HG02943 (cell line): Measurements from ENCODE around the gene DCTD.

Experiments used
- ATAC-seq: cut with Tn5 transposase; IDR thresholded peaks from one replicate; pipeline ENCODE4 v1.9.1; 2021; ENCODE audit warnings: mild to moderate bottlenecking, low read depth, moderate library complexity; ENCODE audit not compliant: unreplicated experiment

DCTD gene

GRCh38 chr4:182874797-182875345 lies 42.3 kb downstream of the DCTD start:
- no peak for ATAC-seq

GRCh38 chr4:182874304-182874751 lies 42.9 kb downstream of the DCTD start:
- ATAC-seq: no peak

DNA sequence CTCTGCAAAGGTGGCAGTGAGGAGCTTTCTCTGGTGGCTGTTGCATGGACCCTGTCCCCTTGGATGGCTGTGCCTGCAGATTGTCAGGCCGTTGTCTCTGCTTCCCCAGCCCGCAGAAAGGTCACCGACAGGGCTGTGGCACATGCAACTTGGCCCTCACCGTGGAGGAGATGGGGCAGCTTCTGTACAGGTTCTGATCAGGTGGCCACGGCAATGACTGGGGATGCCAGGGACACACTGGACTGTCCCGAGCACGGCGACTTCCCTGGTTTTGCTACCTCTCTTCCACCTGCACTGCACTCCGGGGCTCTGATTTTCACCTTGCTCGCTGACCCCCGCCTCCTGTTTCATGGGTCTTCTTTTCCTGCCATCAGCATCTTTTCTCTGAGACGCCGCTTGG lies 43.5 kb downstream of the DCTD start:
- no peak for ATAC-seq

DNA sequence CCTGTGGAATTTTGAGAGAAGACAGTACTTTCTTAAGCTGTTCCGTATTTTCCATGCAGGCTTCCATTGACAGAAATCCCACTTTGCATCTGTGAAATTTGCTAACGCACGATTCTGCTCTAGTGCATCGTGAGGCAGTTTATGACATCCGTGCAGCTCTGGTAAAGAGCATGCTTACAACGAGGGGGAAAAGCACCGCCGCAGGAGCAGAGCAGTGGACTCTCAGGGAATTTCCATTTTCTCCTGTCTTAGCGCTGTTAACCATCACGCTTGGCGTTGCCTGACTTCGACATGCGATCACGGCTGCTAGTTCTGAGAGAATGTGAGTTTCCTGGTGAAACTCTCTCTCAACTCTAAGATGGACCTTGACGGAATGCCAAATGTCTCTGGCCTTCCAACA lies 43.9 kb downstream of the DCTD start:
- ATAC-seq: no peak

- ATAC-seq: no peak
Observed at GRCh38 chr4:182872886-182873285, 44.3 kb downstream of the DCTD start.

DNA sequence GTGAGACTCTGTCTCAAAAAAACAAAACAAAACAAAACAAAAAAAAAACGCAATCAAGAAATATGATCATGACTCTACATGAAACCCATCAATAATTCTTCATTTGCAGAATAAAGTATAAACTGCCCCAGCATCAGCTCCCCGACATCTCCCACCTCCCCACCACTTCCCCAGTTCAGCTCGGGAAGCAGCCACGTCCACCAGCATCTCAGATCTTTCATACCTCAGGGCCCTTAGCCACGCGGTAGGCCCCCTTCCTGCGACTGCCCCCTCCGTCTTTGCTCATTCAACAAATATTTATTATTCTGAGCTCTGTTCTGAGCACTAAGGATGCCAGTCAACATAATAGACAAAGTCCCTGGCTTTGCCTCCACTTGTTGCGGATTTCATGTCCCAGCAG lies 45.6 kb downstream of the DCTD start:
- ATAC-seq: no peak

DNA sequence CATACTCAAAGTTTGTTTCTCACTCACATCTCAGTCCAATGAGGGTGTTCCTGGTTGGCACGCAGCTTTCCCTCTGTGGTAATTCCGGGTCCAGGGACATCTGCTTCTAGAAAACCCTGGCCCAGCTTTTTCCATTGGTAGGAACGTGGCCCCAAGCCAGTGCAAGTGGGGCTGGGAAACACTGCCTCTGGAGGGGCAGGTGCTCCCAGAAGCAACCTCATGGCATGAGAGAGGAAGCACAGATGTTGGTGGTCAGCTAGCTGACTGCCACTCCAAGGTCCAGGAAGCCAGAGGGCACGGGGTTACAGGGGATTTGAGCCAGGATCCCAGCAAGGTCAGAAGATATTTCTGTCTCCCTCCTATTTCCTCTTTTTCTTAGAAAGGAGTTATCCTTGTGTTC lies 47.5 kb downstream of the DCTD start:
- no peak for ATAC-seq

GRCh38 chr4:182866746-182867145 lies 50.4 kb downstream of the DCTD start:
- ATAC-seq: no peak

GRCh38 chr4:182863501-182863900 lies 53.7 kb downstream of the DCTD start:
- ATAC-seq: no peak

- no peak for ATAC-seq
Observed at GRCh38 chr4:182862921-182863320, 54.3 kb downstream of the DCTD start.

DNA sequence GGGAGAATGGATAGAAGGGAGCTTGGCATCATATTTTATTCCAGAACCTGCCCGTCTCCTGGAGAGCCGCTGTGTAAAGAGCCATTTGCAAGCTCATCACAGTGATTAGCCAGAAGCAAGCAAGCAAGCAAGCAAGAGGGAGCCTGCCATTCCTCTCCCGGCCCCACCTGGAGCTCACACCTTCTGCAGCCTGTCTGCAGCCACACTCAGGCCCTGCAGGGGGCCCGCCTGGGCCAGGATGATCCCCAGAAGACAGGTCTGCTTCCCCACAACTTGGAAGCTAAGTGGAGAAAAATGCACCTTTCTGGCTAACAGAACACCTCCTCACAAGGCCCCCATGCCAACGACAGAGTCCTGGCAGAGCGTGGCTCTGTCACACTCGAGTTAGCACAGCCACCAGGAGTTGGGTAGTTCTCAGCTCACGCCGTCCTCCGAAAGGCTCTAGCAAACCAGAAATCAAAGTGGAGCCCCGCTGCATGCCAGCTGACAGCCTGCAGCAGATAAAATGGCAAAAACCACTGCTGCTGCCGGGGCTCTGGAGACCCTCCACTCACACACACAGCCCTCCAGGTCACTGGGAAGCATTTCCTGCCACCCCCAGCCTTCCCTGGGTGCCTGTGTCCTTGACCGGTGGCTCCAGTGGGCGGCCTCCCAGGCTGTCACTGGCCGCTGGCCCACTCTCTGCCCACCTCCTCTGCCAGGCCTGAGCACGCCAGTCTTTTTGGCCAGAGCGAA lies 54.9 kb downstream of the DCTD start:
- ATAC-seq: no peak

DNA sequence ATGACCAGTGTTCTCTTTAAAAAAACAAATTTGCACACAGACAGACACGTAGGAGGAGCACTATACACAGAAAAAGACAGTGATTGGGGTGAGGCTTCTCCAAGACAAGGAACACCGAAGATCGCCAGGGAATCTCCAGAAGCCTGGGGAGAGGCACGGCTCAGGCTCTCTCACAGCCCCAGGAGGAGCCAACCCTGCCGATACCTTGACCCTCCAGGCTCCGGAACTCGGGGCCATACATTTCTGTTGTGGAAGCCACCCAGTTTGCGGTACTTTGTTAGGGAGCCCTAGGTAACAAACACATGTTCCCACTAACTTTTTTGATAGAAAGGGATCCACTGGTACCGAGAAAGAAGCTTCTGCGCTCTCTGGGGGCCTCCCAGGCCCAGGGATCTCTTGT lies 55.8 kb downstream of the DCTD start:
- no peak for ATAC-seq

GRCh38 chr4:182859730-182860129 lies 57.5 kb downstream of the DCTD start:
- ATAC-seq: no peak

- no peak for ATAC-seq
Observed at GRCh38 chr4:182858711-182859110, 58.5 kb downstream of the DCTD start.

DNA sequence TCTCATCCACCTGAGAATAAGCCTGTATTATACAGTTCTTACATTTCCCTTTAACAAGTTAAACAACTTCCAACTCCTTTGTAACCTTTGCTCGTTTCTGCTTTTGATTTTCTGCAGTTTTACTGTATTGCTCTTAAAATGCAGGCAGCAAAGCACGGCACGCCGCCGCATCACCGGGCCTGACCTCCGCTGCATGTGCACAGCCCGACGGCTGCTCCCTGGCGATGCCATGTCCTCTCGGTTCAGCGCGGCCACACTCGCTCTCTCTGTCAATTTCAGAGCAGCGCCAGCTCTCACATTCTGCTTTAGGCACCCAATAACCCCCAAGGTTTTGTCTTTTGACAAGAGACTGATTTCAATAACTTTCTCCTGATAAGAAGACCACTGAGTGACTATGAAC lies 60.3 kb downstream of the DCTD start:
- no peak for ATAC-seq

DNA sequence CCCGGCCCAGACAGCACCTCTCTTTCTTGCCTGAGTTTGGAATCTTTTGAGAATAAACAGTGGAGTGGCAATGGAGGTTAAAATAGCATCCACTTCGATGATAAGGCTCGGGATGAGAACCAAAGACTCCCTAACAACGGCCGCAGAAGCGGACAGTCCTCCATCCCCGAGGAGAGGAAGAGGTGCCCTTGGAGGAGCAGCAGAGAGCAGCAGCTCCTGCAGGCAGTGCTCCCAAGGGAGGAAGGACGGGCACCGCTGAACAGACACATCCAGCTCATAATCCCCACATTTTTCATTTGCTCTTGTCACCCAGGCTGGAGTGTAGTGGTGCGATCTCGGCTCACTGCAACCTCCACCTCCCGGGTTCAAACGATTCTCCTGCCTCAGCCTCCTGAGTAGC lies 61.3 kb downstream of the DCTD start:
- ATAC-seq: no peak

DNA sequence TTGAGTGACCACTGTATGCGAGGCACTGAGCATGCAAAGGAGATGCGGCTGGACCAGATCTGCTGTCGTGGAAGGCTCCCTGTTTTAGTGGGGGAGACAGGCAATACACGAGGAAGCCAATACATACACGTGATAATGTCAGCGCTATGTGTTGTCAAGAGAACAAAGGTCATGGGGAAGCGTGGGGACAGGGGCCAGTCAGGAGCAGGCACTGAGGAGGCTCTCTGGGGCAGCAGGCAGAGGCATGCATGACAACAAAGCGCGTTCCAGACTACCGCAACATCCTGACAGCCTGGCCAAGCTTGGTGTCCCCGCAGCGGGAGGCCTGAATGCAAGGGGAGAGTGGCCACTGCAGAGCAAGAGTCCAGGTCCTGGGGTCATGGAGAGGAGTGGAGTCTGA lies 61.9 kb downstream of the DCTD start:
- no peak for ATAC-seq

- no peak for ATAC-seq
Observed at GRCh38 chr4:182854466-182854865, 62.7 kb downstream of the DCTD start.

DNA sequence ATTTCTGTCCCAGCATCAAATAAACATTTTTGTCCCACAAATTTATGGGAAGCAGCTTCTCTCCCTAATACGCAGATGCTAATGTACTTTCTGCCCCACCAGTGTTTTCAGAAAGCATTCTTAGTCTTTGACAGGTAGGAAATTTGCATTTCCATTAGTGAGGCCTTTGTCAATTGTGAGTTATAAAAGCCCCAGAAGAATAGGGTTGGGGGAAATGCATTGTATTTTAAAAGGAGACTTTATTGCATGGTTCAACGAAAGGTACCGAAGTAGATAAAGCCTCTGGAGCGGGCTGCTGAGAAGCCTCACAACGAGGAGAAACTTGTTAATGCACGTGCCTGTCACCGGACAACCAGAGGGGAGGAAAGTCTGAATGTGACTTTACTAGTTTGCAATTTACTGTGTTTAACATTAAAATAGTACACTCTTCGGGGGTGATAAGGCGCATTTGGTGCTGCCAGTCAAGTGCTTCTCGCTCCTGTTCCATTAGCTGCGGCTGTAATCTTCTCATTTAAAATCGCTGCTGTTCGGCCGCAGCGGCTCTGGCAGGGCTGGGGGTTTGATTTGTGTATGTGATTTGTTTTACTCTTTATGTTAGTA lies 63.4 kb downstream of the DCTD start:
- no peak for ATAC-seq

DNA sequence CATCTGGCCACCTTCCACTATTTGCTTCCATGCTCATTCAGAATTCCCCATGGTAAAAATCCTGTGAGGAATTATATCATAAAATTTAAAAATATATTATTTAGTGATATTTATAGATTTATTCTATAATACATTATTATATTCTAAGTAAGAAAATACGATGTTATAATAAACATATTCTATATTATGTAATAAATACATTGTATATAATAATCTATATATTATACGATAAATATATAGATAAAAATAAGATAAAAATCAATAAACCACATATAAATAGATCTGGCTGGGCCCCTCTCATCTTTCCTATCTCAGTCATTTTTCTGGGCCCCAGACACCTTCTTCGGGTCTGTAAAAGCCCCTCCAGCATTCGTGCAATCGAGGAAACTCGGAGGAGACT lies 68.5 kb downstream of the DCTD start:
- no peak for ATAC-seq

GRCh38 chr4:182847576-182848450 lies 69.4 kb downstream of the DCTD start:
- no peak for ATAC-seq
